HCT116 (cell line): ENCODE measurements around the gene WDSUB1. TPM values are rescaled to one million over a fixed set of nuclear protein-coding genes. Genes with fewer than 3 reads are reported as not detected.

ENCODE experiments used
- ATAC-seq: fragments of 200-7000 bp; cut with Tn5 transposase; 2 replicates; pipeline ENCODE4 v1.9.1; 2020; ENCODE audit warnings: mild to moderate bottlenecking, moderate library complexity
- BruUV-seq: library from RNA; stranded (reverse); fragments of 400-500 nt; replicated peaks from 2 replicates; lab custom pipeline; 2021; lab: Mats Ljungman, UMichigan
- CTCF ChIA-PET: fragments of 300-600 bp; sonication (Branson Sonifier 250); formaldehyde crosslinking; loops from one replicate; lab custom pipeline; 2021; ENCODE audit warnings: antibody characterized with exemption; lab: Charles Lee
- POLR2A ChIA-PET: fragments of 300-600, 350-600 bp; sonication (Branson Sonifier 250); formaldehyde crosslinking; loops from one replicate; lab custom pipeline; 2021; ENCODE audit warnings: antibody characterized with exemption; lab: Charles Lee
- RAD21 ChIA-PET, 2 experiments: fragments of 300-600 bp; sonication (Branson Sonifier 250); formaldehyde crosslinking; loops; one replicate each; lab custom pipeline; 2023; ENCODE audit warnings: low total read pairs in 2 of 2; ENCODE audit not compliant: uncharacterized antibody in 2 of 2, unreplicated experiment in 2 of 2, low non-redundant PET in 1 of 2; lab: Charles Lee
- DNase-seq: peaks from one replicate; pipeline ENCODE4 v3.0.0-alpha.2; 2010; ENCODE audit warnings: low read depth, low spot score
- H2AFZ ChIP-seq: fragments of 200-600 bp; shearing (Covaris generic), sonication (generic); 2 replicates; pipeline ENCODE4 v1.6.1; 2017; ENCODE audit warnings: low read depth, mixed run types, mixed read lengths, antibody characterized with exemption, low read length; ENCODE audit not compliant: poor library complexity, severe bottlenecking
- H3K27ac ChIP-seq: 2 replicates; pipeline ENCODE4 v1.5.1; 2012; ENCODE audit warnings: low read depth, low read length
- H3K27me3 ChIP-seq: fragments of 200-600 bp; sonication (generic); 2 replicates; pipeline ENCODE4 v1.6.1; 2016; ENCODE audit warnings: mixed run types, low read length, mixed read lengths; ENCODE audit not compliant: insufficient read depth
- H3K36me3 ChIP-seq, 2 experiments: fragments of 200-500 bp in 1 of 2; fragments of 200-600 bp in 1 of 2; sonication (Bioruptor generic) in 1 of 2; sonication (generic) in 1 of 2; 2 replicates each; pipeline versions ENCODE4 v1.5.1 to v1.6.1; 2014 to 2016; ENCODE audit warnings: low read length in 2 of 2, inconsistent platforms in 1 of 2, mixed read lengths in 1 of 2, mixed run types in 1 of 2; ENCODE audit not compliant: insufficient read depth in 2 of 2, control insufficient read depth in 1 of 2
- H3K4me1 ChIP-seq, 2 experiments: fragments of 200-600 bp in 1 of 2; sonication (generic) in 1 of 2; 2 replicates each; pipeline versions ENCODE4 v1.5.1 to v1.6.1; 2012 to 2017; ENCODE audit warnings: low read length in 2 of 2, inconsistent platforms in 1 of 2, mild to moderate bottlenecking in 1 of 2, mixed read lengths in 1 of 2, mixed run types in 1 of 2, moderate library complexity in 1 of 2; ENCODE audit not compliant: insufficient read depth in 2 of 2, control insufficient read depth in 1 of 2
- H3K4me2 ChIP-seq: fragments of 200-600 bp; sonication (generic); 2 replicates; pipeline ENCODE4 v1.6.1; 2017; ENCODE audit warnings: mixed run types, low read length, mixed read lengths
- H3K4me3 ChIP-seq, 2 experiments: fragments of 200-600 bp in 1 of 2; sonication (generic) in 1 of 2; replicated peaks in 1 of 2; 2 replicates each; pipeline ENCODE4 v1.5.1; 2011 to 2016; ENCODE audit warnings: low read length in 2 of 2, control low read depth in 1 of 2, low read depth in 1 of 2, mild to moderate bottlenecking in 1 of 2, mixed read lengths in 1 of 2, mixed run types in 1 of 2
- H3K79me2 ChIP-seq: fragments of 200-600 bp; sonication (generic); 2 replicates; pipeline ENCODE4 v1.6.1; 2017; ENCODE audit warnings: mild to moderate bottlenecking, mixed run types, low read length, moderate library complexity, mixed read lengths; ENCODE audit not compliant: insufficient read depth
- H3K9ac ChIP-seq: fragments of 200-600 bp; sonication (generic); 2 replicates; pipeline ENCODE4 v1.6.1; 2016; ENCODE audit warnings: low read length, mixed read lengths
- H3K9me2 ChIP-seq: fragments of 200-600 bp; sonication (generic), shearing (Covaris generic); 2 replicates; pipeline ENCODE4 v1.6.1; 2017; ENCODE audit warnings: mixed run types, mild to moderate bottlenecking, moderate library complexity; ENCODE audit not compliant: insufficient read depth
- H3K9me3 ChIP-seq, 2 experiments: fragments of 200-500 bp in 1 of 2; fragments of 200-600 bp in 1 of 2; sonication (Bioruptor generic) in 1 of 2; sonication (generic) in 1 of 2; 2 replicates each; pipeline ENCODE4 v1.6.1; 2014 to 2017; ENCODE audit warnings: low read length in 2 of 2, mixed read lengths in 2 of 2, inconsistent platforms in 1 of 2, low read depth in 1 of 2, mild to moderate bottlenecking in 1 of 2, mixed run types in 1 of 2, moderate library complexity in 1 of 2; ENCODE audit not compliant: control insufficient read depth in 1 of 2, insufficient read depth in 1 of 2
- H4K20me1 ChIP-seq: fragments of 200-600 bp; sonication (generic), shearing (Covaris generic); 2 replicates; pipeline ENCODE4 v1.6.1; 2017; ENCODE audit warnings: mixed run types, mild to moderate bottlenecking, moderate library complexity; ENCODE audit not compliant: insufficient read depth
- CEBPB ChIP-seq: IDR thresholded peaks from 2 replicates; pipeline ENCODE4 v1.6.1; 2012; ENCODE audit warnings: low read depth
- CTCF ChIP-seq, 3 experiments: fragments of 200-600 bp in 1 of 3; sonication (generic) in 1 of 3; IDR thresholded peaks in 2 of 3; conservative IDR thresholded peaks in 1 of 3; 2 replicates each; pipeline ENCODE4 v1.5.1; 2012 to 2017; ENCODE audit warnings: low read depth in 2 of 3, low read length in 2 of 3, antibody characterized with exemption in 1 of 3, borderline replicate concordance in 1 of 3, control low read depth in 1 of 3, mild to moderate bottlenecking in 1 of 3, mixed read lengths in 1 of 3, mixed run types in 1 of 3, moderate library complexity in 1 of 3; ENCODE audit not compliant: insufficient read depth in 1 of 3
- EGR1 ChIP-seq: IDR thresholded peaks from 2 replicates; pipeline ENCODE4 v1.6.1; 2012; ENCODE audit warnings: low read depth
- EZH2phosphoT487 ChIP-seq: fragments of 200-600 bp; IDR thresholded peaks from 2 replicates; pipeline ENCODE4 v1.6.1; 2018; ENCODE audit warnings: antibody characterized with exemption, borderline replicate concordance
- FOSL1 ChIP-seq: IDR thresholded peaks from 2 replicates; pipeline ENCODE4 v1.6.1; 2012; ENCODE audit warnings: low read depth
- JUND ChIP-seq: IDR thresholded peaks from 2 replicates; pipeline ENCODE4 v1.6.1; 2012
- MAX ChIP-seq: IDR thresholded peaks from 2 replicates; pipeline ENCODE4 v1.6.1; 2012
- RAD21 ChIP-seq: IDR thresholded peaks from 2 replicates; pipeline ENCODE4 v1.6.1; 2012; ENCODE audit warnings: low read depth, mild to moderate bottlenecking
- REST ChIP-seq: IDR thresholded peaks from 2 replicates; pipeline ENCODE4 v1.6.1; 2012; ENCODE audit warnings: low read depth
- SIN3A ChIP-seq: IDR thresholded peaks from 2 replicates; pipeline ENCODE4 v1.6.1; 2012; ENCODE audit warnings: low read depth
- SP1 ChIP-seq: IDR thresholded peaks from 2 replicates; pipeline ENCODE4 v1.6.1; 2012; ENCODE audit warnings: low read depth
- SRF ChIP-seq: IDR thresholded peaks from 2 replicates; pipeline ENCODE4 v1.6.1; 2012; ENCODE audit warnings: low read depth
- YY1 ChIP-seq: IDR thresholded peaks from 2 replicates; pipeline ENCODE4 v1.6.1; 2011; ENCODE audit warnings: low read length, low read depth, moderate library complexity, mild to moderate bottlenecking; ENCODE audit not compliant: insufficient replicate concordance; ENCODE audit errors: extremely low read depth
- ZBTB33 ChIP-seq: IDR thresholded peaks from 2 replicates; pipeline ENCODE4 v1.6.1; 2011; ENCODE audit warnings: mild to moderate bottlenecking, low read length, moderate library complexity; ENCODE audit not compliant: insufficient replicate concordance; ENCODE audit errors: extremely low read depth
- ZFX ChIP-seq: fragments of 450-650 bp; IDR thresholded peaks from 2 replicates; pipeline ENCODE4 v1.6.1; 2017
- ZNF274 ChIP-seq: fragments of 200-500 bp; sonication (Bioruptor generic); IDR thresholded peaks from 2 replicates; pipeline ENCODE4 v1.6.1; 2014; ENCODE audit warnings: mild to moderate bottlenecking, low read depth, low read length, inconsistent platforms
- intact Hi-C: fragments of 100-400 bp; cut with micrococcal nuclease; formaldehyde crosslinking; loops from 2 replicates; pipeline ENCODE4 v1.10.0; 2022
- total RNA-seq: library from RNA; stranded (reverse); gene quantifications from one replicate; pipeline ENCODE4 v1.2.1, GENCODE V29; 2021; ENCODE audit not compliant: unreplicated experiment

The WDSUB1 gene
- total RNA-seq, 1 experiment from 2014 or later = 8.8 TPM

- Histone ChIP-seq H3K27ac (no peak overlapping the region), H3K4me3 (no peak overlapping the region), H3K4me1 (no peaks in the 10 kb centered on the region), H2AFZ (no peak overlapping the region), H3K27me3 (no peaks in the 10 kb centered on the region), H3K9ac (no peak overlapping the region), H3K79me2 (no peaks in the 10 kb centered on the region), H3K36me3 (no peaks in the 10 kb centered on the region; a peak in 1 of 4 replicates), H4K20me1 (no peaks in the 10 kb centered on the region), H3K9me2 (no peaks in the 10 kb centered on the region), H3K9me3 (no peaks in the 10 kb centered on the region), H3K4me2 (no peak overlapping the region)
- CTCF ChIA-PET = no interaction called here
- ATAC-seq = no peak
- RAD21 ChIA-PET = no interaction called here
- BruUV-seq = no TSS peak
- no peak for DNase-seq
- TF ChIP-seq ZBTB33 = no peak
- TF ChIP-seq SIN3A = no peak
- no peak for TF ChIP-seq CEBPB
- no peak for TF ChIP-seq JUND
- TF ChIP-seq FOSL1 = no peak
- TF ChIP-seq RAD21 = no peak
- no peak for TF ChIP-seq EZH2phosphoT487
- TF ChIP-seq ZNF274 = no peak
- no peak for TF ChIP-seq SRF
- TF ChIP-seq MAX = no peak
- no peak for TF ChIP-seq EGR1
- no peak for TF ChIP-seq SP1
- TF ChIP-seq REST = no peak
- no peak for TF ChIP-seq YY1
- no peak for TF ChIP-seq CTCF (IDR thresholded peaks at IDR 0.05 in 2 of 3, conservative IDR thresholded peaks at IDR 0.05 in 1 of 3; ENCODE audit: borderline replicate concordance in 1 of 3, insufficient read depth in 1 of 3, low read depth in 2 of 3, low read length in 2 of 3)
- TF ChIP-seq ZFX = no peak
- intact Hi-C loops = no loop called here
- POLR2A ChIA-PET = no interaction called here
Observed at GRCh38 chr2:159209341-159210306, 76.9 kb downstream of the WDSUB1 start.
